Heart left ventricle (tissue), 13 donors: ENCODE data around the gene HIBADH.

Experiments
- CTCF ChIP-seq, 12 donors: fragments of 200-600 bp; sonication (generic) in 4 of 12; IDR thresholded peaks; one replicate each; pipeline versions ENCODE4 v1.5.0 to v1.8.0; 2018 to 2022; ENCODE audit warnings: antibody characterized with exemption in 12 of 12, mild to moderate bottlenecking in 5 of 12
- POLR2A ChIP-seq, 2 donors: fragments of 450-650 bp; IDR thresholded peaks; one replicate each; pipeline ENCODE4 v1.6.1; 2017; ENCODE audit warnings: antibody characterized with exemption in 2 of 2, mild to moderate bottlenecking in 2 of 2, moderate library complexity in 2 of 2
- donor health status: ischemic (EF 13 %, LVEDD 7.1; RV severe dilation, severe dysfunction).
- donor health status: DM: no; HTN: yes; CAD: no.
- donor health status: DM: no; HTN: no; CAD: no.
- donor health status: ischemic (EF 25% LVEDD 6.9; RV normal size, moderate dysfunction).
- donor health status: ischemic (EF 25% LVEDD 5.7; RV mildly dilated, moderate dysfunction).
- donor health status: ischemic (EF 35%, LVEDD 5.7; RV mildly dilated, moderate dysfunction).
- donor health status: nonischemic (EF 11% LVEDD 7.7; RV severe dilation, severe dysfunction).
- donor health status: DM: yes; HTN: yes; CAD: no.
- donor health status: PGD.
- donor health status: ischemic (EF 29% LVEDD 5.4; RV normal size, mild dysfunction).
- donor health status: nonischemic (EF 23%, LVEDD 6.1; RV moderate dilation, normal function).

GRCh38 chr7:27712217-27712616, 49.5 kb upstream of the HIBADH start:
- no peak for TF ChIP-seq CTCF (IDR thresholded peaks at IDR 0.05)
- TF ChIP-seq POLR2A (IDR thresholded peaks at IDR 0.05) = no peak
